HCT116 (cell line): ENCODE data around the gene FAM110A.

Source experiments
- EZH2 ChIP-seq: fragments of 200-600 bp; sonication (generic); IDR thresholded peaks from 2 replicates; pipeline ENCODE4 v1.6.1; 2017; ENCODE audit warnings: antibody characterized with exemption, mixed run types
- TF ChIP-seq, protein P1 (sequence below), 3 experiments: fragments of 200-600 bp in 1 of 3; sonication (generic) in 1 of 3; IDR thresholded peaks in 2 of 3; conservative IDR thresholded peaks in 1 of 3; 2 replicates each; pipeline ENCODE4 v1.5.1; 2012 to 2017; ENCODE audit warnings: low read depth in 2 of 3, low read length in 2 of 3, antibody characterized with exemption in 1 of 3, borderline replicate concordance in 1 of 3, control low read depth in 1 of 3, mild to moderate bottlenecking in 1 of 3, mixed read lengths in 1 of 3, mixed run types in 1 of 3, moderate library complexity in 1 of 3; ENCODE audit not compliant: insufficient read depth in 1 of 3
- TF ChIP-seq, protein P2 (sequence below): IDR thresholded peaks from 2 replicates; pipeline ENCODE4 v1.6.1; 2012
- TF ChIP-seq, protein P3 (sequence below): IDR thresholded peaks from 2 replicates; pipeline ENCODE4 v1.6.1; 2012
- TF ChIP-seq, protein P4 (sequence below): IDR thresholded peaks from 2 replicates; pipeline ENCODE4 v1.6.1; 2012; ENCODE audit warnings: low read depth

DNA sequence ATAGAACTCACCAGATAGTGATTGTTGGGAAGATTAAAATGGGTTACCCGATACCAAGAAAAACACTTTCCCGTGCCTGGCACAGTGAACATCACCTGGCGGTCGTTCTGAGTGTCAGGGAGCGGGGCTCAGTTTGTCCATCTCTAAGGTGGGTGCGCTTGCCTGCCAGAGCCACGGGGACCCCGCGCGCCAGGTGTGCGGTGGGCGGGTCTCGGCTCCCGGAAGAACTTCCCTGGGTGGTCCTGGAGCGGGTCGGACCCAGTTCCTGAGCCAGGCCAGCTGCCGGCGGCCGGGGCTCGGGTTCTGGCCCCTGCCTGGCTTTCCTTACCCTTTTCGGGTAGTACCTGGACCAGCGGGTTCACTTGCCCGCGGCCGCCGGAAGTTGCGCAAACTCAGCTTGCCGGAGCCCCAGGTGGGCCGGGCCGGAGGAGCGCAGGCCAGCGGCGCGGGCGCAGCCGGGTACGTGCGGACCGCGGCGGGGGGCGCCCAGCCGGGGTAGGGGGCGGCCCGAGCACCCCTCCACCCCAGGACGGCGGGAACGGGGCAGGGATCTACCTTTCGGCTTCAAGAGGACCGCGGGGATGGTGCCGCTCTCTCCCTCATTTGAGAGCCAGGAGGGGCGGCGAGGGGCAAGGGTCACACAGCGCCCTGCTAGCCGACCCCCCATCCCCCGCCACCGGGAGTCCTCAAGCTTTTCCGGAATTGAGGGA is 7.5 kb downstream of the FAM110A start:
- TF ChIP-seq, protein P1, sequence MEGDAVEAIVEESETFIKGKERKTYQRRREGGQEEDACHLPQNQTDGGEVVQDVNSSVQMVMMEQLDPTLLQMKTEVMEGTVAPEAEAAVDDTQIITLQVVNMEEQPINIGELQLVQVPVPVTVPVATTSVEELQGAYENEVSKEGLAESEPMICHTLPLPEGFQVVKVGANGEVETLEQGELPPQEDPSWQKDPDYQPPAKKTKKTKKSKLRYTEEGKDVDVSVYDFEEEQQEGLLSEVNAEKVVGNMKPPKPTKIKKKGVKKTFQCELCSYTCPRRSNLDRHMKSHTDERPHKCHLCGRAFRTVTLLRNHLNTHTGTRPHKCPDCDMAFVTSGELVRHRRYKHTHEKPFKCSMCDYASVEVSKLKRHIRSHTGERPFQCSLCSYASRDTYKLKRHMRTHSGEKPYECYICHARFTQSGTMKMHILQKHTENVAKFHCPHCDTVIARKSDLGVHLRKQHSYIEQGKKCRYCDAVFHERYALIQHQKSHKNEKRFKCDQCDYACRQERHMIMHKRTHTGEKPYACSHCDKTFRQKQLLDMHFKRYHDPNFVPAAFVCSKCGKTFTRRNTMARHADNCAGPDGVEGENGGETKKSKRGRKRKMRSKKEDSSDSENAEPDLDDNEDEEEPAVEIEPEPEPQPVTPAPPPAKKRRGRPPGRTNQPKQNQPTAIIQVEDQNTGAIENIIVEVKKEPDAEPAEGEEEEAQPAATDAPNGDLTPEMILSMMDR (IDR thresholded peaks at IDR 0.05 in 2 of 3, conservative IDR thresholded peaks at IDR 0.05 in 1 of 3; ENCODE audit: borderline replicate concordance in 1 of 3, insufficient read depth in 1 of 3, low read depth in 2 of 3, low read length in 2 of 3), result no peak
- TF ChIP-seq, protein P2, sequence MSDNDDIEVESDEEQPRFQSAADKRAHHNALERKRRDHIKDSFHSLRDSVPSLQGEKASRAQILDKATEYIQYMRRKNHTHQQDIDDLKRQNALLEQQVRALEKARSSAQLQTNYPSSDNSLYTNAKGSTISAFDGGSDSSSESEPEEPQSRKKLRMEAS, result no peak
- TF ChIP-seq, protein P3, sequence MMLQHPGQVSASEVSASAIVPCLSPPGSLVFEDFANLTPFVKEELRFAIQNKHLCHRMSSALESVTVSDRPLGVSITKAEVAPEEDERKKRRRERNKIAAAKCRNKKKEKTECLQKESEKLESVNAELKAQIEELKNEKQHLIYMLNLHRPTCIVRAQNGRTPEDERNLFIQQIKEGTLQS, result no peak
- TF ChIP-seq, protein P4, sequence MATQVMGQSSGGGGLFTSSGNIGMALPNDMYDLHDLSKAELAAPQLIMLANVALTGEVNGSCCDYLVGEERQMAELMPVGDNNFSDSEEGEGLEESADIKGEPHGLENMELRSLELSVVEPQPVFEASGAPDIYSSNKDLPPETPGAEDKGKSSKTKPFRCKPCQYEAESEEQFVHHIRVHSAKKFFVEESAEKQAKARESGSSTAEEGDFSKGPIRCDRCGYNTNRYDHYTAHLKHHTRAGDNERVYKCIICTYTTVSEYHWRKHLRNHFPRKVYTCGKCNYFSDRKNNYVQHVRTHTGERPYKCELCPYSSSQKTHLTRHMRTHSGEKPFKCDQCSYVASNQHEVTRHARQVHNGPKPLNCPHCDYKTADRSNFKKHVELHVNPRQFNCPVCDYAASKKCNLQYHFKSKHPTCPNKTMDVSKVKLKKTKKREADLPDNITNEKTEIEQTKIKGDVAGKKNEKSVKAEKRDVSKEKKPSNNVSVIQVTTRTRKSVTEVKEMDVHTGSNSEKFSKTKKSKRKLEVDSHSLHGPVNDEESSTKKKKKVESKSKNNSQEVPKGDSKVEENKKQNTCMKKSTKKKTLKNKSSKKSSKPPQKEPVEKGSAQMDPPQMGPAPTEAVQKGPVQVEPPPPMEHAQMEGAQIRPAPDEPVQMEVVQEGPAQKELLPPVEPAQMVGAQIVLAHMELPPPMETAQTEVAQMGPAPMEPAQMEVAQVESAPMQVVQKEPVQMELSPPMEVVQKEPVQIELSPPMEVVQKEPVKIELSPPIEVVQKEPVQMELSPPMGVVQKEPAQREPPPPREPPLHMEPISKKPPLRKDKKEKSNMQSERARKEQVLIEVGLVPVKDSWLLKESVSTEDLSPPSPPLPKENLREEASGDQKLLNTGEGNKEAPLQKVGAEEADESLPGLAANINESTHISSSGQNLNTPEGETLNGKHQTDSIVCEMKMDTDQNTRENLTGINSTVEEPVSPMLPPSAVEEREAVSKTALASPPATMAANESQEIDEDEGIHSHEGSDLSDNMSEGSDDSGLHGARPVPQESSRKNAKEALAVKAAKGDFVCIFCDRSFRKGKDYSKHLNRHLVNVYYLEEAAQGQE, result no peak
- TF ChIP-seq EZH2, result no peak
